NCI-H526 treated with DMSO at 0.1 percent for 48 hours (cell line): ENCODE measurements around the gene TUBB.
"Not testable (repeated sequence)": the region's sequence is repeated elsewhere in the genome, so short reads cannot be mapped to it uniquely, and the experiment has no call there.

Experiments
- DNase-seq: peaks from one replicate; lab custom pipeline; 2025; lab: John Stamatoyannopoulos, UW

The TUBB gene

DNA sequence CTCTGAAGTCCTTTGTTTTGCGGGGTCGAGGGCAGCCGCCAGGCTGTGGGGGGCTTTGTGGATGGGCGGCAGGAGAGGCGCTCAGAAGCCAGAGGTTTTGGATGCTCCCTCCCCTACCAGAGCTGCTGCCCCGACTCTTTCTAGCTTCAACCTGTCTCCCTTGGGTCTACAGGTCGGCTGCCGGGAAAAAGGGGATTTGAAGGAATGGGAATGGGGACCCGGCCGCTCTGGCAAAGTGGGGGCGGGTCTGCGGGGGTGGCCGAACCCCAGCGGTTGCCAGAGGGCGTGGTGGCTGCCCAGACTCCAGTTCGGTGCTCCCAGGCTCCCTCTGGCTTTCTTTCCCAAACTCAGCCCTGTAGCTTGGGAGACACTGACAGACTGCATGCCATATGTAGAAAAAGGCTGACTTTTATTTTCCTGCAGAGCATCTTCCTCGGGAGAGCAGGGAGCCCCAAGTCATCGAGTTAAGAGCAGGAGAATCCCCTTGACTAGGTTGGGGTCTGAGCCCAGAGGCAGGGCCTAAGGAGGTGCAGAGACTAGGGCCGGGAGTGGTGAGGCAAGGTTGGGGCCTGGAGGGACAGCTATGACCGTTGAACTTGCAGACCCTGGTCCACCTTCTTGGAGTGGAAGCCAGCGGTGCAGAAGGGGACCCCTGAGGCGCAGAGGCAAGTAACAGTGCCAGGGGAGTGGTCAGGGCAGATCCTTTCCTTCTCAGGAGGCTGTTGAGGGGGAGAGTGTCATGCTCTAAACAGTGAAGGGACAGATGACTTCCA is 32.3 kb upstream of the TUBB start:
- DNase-seq, result no peak

DNA sequence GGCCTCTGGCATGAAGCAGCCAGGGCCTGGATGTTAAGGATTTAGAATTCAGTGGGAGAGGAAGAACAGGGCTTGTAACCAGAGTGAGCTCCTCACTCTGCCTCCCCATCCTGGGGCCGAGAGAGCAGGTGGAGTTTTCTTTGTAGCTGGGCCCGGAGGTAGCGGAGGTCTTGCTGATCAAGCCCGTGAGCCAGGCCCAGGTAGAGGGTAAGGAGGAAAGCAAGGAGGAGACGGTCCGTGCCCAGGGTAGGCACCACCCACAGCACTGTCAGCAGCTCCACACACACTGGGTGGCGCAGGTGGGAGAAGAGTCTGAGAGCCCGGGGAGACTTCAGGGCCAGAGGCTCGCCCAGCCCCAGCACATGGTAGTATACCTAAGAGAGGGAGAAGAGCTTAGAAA is 31.6 kb upstream of the TUBB start:
- no peak for DNase-seq

DNA sequence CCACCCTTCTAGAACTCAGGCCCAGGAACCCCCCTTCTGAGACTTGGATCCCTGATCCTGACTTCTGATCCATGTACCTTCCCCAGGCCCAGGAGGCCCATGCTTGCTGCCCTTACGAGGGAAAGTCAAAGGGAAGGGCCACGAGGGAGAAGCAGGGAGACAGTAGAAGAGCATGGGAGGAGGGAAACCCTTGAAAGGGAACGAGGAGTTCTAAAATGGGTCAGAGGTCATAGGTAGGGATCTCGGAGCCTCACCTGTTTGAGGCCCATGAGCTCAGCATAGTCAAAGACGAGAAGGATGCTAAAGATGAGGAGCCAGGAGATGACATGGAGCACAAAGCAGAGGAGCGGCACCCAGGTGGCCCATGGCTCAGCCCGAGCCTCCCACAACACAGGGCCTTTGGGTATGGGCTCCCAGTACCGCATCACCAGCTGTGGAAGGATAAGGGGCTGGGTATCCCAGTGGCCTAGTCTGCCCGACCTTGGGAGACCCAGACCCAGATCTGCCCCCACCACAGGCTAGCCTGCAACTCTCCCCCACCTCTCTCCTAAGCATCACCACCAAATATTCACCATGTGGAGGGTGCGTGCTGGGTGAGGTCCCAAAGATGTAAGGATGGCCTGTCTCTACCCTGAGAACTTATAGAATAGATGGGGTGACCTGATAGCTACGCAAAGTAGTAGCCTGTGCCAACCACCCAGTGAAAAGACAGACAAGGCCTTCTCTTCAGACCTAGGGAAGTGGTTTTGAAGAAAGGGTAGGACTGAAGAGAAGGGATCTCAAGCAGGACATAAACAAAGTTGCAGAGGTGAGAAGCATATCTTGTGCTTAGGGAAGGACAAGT is 30.9 kb upstream of the TUBB start:
- DNase-seq, result no peak

DNA sequence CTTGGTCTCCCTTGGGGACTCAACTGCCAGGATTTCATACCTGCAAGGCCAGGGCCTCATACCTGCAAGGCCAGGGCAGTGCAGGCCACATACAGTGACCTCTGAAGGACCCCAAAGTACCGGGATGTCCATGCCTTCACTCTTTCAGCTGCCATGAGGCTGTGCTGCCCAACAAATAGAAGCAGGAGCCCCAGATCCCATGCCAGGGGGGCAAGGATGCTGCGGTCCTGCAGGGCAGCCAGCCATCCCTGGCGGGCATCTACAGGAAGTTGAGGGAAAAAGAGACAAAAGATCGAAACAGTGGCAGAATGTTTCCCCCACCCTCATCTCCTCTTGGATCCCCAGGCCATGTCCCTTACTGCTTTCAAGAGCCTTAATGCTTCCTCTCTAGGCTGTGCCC is 30.2 kb upstream of the TUBB start:
- no peak for DNase-seq

DNA sequence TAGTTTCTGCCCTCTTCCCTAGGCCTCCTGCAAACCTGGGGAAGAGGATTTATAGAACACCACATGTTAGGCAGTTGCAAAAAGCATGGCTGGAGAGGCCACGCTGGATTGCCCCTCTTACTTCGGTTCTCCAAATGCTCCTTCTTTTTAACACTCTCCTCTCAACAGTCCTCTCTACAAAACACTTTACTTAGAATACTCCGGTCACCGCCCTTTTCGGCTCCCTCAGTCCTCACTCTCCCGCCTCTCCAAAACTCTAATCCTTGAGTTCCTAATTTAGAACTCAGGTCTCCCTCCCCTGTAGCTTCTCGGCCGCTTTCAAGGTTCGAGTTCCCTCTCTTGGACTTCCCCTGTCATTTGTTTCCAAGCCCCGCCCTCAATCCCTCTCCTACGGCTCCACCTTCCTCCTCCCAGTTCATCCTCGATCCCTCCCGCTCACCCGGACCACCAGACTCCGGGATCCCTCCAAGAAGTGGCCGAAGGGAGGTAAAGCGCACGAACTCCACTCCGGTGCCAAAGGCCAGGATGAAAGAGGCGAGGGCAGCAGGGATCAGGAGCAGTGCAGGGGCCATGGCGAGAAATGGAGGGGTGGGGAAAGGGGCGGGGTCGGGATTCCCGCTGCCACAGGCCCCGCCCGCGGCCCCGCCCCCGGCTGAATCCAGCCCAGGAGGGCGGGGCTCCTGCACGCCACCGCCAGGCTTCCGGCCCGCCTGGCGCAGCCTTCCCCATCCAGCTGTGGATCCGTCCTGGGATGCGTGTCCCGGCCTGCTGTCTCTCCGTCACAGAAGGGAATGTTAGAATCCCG is 29.5 kb upstream of the TUBB start, which contains the start of gene NRM:
NRM (minus strand) TSS at position 582 of the 805 bp plus-strand sequence; CDS start at position 572, 10 bp downstream.
- peak; percentile 69 for DNase-seq

DNA sequence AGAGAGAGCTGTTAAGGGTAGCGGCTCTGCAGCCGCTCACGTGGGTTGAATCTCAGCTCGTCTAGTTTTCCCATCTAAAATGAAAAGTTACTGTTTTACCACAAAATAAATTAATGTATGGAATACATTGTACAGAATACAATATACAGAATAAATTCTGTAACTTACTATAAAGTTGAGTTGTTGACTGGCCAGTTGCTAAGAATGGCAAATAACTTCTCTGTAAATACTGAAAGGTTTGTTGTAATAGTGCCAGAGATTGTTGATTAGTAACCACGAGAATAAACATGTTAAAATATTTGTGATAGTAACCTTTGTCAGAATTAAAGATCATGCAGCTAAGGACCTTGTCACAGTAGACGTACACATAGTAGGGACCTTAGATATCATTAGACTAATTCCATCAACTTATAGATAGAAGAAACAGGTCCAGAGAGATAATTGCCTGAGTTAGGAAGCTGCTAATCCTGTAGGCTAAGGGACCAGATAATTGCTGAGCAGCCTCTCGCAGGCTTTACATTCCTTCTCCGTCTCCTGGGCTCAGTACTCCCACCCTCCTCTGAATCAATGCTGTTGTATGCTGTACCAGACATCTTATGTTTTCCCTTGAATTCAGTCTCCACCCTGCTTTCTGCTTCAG is 28.8 kb upstream of the TUBB start:
- DNase-seq, result no peak

DNA sequence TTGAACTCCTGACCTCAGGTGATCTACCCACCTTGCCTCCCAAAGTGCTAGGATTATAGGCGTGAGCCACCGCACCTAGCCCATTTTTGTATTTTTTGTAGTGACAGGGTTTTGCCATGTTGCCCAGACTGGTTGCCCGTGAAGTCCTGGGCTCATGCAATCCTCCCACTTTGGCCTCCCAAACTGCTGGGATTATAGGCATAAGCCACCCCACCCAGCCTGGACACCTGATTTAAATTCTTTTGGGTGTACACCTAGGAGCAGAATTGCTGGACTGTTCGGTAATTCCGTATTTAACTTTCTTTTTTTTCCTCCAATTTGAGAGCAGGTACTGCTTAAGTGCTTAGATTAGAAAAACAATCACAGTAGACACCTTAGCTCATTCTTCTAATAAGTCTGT is 23.7 kb upstream of the TUBB start:
- no peak for DNase-seq

DNA sequence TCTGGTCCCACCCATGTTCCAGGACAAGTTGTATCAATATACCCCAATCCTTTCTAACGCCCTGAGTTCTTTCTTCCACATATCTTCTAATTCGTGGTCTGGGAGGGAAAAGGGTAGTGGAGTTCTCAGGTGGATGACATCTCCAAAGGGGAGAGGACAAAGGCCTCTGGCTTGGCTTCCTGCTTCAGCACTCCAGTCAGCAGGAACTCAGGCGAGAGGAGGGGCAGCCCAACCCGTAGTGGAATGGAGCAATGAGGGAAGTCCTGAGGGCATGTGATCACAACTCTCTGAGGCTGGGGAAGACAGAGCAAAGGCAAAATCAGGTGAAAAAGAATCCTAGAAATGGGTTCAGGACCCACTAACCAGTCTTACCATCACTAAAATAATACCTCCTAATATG is 19.8 kb upstream of the TUBB start:
- no peak for DNase-seq

DNA sequence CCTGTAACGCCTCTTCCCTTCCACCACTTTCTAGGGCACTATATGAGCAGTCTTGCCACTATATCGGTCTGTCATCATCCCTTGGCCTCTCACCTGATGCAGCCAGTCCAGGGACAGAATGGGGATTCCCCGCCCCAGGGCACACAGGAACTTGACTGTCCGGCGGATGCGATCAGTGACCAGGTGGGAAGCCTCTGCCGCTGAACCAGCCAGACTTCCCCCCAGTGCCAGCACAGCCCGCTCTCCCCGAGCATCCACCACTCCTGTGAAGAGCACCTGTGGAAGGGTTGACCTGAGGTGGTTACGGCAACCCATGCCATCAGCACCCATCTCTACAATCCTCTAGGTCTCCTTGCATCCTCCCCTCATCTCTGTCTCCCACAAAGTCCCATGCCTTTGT is 17.1 kb upstream of the TUBB start:
- DNase-seq, result no peak

DNA sequence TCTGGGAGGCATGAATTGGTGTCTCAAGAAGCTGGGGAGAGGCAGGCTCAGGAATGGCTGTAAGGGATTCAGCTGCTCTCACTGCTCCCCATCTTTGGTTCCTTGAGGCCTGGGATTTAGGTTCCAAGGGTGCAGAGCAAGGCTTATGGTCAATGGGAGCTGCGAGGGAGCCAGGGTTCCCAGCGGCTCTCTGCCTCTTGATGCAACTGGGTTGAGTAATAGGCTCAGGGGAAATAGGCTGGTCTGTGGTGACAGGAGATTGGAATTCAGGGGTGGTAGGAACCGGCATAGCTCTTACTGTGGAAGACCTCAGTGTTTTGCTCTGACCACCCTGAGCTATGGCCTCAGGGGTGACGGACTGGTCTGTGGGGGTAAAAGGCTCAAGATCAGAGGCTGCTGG is 16.3 kb upstream of the TUBB start:
- DNase-seq, result no peak

DNA sequence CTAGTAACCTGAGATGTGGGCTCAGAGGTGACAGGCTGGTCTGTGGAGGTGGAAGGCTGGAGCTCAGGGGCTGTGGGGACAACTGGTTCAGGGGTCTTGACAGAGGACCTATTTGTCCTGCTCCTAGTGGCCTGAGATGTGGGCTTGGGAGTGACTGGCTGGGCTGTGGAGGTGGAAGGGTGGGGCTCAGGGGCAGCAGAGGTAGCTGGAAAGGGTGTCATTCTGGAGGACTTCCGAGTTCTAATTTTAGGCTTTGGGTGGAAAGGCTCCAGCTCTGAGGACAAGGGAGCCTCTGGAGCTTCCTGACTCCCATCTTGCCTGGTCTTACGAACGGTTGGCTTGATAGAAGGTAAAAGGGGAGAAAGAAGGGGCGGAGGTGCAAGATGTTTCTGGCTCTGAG is 14.5 kb upstream of the TUBB start:
- no peak for DNase-seq

DNA sequence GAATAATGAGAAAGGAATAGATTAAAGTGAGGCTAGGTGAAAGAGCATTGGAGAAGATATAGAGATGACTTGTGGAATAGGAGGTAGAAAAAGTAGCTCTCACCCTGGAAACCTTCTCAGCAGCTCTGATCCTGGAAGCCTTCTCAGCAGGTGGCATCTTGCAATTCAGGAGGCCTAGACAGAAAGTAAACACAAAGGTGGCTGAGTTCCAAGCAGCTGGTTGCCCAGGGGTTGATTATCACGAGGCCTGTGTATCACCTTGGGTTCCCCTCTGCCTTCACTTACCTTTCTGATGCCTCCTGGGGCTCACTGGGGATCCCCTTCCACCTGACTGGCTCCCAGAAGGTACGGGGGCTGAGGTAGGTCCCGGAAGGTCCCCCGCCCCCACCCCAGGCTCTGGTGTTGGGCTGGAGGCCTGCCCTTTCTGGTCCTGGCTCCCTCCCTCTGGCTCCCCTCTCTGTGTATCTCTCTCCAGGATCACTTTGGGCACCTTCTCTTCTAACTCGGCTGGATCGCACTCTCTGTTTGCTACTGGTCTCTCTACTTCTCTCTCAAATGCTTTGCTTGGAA is 12.8 kb upstream of the TUBB start:
- DNase-seq, result no peak

DNA sequence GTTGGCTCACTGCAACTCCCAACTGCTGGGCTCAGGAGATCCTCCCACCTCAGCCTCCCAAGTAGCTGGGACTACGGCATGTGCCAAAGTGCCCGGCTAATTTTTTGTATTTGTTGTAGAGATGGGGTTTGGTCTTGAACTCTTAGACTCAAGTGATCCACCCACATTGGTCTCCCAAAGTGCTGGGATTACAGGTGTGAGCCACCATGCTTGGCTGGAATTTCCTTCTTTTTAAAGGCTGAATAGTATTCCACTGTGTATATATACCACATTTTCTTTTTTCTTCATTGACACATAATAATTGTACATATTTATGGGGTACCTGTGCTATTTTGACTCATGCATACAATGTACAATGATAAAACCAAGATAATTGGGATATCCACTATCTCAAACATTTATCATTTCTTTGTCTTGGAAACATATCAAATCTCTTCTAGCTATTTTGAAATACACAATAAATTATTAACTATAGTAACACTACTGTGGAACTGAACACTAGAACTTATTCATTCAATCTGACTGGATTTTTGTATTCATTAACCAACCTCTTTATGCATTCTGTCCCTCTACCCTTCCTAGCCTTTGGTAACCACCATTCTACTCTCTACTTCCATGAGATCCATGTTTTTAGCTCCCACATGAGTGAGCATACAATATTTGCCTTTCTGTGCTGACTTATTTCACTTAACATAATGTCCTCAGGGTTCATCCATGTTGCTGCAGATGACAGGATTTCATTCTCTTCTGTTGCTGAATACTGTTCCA is 10.9 kb upstream of the TUBB start:
- DNase-seq, result no peak

DNA sequence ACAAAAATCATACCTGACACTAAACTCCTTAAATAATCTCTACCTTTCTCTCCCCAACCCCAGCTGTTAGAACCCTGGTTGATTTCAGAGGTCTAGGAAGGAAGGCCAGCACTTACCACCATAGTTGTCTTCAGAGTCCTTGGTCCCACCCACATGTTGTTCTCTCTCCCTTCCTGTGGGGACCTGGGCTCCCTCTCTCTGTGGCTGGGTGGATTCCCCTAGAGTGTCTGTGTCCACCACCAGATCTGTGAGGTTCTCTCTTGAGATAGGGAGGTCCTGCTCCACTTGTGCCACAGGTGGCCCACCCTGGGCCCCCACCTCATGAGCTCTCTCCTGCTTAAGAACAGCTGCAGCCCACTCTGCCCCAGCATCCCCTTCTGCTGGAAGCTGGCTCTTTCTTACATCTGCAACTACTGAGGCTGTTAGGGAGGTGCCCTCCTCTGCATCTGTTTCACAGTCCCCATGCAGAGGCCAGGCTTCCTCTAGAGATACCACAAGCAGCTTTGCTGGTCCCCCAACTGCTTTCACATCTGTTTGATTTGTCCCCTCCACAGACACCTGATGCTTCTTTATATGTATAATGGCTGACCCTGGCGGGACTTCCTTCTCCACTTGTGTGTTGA is 8.3 kb upstream of the TUBB start:
- DNase-seq, result no peak

DNA sequence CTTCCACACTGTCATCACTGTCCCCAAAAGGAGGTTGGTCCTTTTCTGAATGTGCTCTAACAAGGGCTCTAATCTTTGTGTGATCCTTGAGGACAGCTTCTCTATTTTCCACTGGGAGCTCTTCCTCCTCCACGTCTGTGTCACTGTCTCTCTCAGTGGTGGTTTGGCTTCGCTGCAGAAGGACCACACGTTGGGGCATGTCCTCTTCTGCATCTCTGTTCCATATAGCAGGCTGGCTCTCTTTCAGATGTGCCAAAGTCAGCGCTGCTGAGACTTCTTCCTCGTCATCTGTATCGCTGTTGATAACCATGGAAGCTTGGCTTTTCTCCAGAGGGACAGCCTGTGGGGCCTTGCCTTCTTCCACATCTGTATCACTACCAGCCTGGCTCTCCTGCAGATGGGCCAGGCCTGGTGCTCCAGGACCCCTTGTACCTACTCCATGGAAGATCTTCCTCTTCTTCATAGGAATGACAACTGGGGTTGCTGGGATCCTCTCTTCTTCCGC is 7.7 kb upstream of the TUBB start:
- no peak for DNase-seq

DNA sequence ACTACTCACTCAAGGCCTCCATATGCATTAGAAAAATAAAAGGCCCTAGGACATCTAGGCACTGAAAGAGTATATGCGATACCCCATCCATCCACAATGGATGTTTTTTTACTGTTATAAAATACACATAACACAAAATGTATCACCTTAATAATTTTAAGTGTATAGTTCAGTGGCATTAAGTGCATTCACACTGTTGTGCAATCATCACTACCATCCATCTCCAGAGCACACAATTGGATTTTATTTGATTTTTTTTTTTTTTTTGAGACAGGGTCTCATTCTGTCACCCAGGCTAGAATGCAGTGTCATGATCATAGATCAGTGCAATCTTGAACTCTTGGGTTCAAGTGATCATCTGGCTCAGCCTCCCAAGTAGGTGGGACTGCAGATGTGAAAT is 5.9 kb upstream of the TUBB start:
- no peak for DNase-seq

DNA sequence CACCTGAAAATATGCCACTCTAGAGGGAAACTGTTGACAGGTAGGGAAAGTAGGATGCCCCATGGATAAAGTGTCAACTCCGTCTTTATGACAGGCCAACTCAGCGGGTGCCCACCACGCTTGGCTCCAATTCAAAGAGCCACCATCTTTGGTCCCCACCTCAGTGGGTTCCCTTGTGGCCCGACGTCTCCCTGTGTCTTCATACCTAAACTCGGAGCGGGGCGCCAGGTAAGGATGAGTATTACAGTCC is 3.3 kb upstream of the TUBB start:
- no peak for DNase-seq

DNA sequence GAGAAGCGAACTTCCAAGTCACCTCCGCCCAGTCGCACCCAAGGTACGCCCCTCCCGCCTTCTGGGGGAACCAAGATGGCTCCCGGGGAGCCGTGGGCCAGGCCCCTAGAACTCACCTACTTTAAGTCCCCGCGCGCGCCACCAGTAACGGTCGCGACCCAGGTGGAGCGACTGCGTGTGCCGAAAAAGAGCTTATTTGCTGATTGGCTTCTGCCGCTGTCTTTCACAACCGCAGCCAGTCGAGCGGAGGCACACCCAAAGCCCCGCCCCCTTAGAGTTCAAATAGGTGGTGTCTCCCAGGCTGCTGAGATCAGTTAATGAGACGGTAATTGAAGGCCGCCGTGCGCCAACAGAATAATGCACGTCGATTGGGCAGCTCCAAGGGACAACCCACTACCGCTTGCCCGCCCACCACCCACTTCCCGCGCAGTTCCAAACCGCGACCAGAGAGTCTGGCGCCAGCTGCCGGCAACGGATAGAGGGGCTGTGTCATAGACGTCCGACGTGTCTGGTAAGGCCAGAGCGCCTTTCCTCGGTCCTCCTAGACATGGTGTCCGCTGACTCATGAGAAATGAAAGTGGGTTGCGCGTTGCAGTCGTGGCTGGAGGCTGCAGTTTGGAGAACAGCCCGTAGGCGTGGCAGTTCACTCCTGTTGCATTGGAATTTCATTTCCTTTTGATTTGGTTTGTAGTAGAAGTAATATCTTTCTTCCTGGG is 2.9 kb upstream of the TUBB start, which contains the start of gene MDC1:
MDC1 (minus strand) TSS at position 153 of the 716 bp plus-strand sequence. CDS start 2,106 bp downstream, outside the sequence.
- peak; percentile 99 for DNase-seq

DNA sequence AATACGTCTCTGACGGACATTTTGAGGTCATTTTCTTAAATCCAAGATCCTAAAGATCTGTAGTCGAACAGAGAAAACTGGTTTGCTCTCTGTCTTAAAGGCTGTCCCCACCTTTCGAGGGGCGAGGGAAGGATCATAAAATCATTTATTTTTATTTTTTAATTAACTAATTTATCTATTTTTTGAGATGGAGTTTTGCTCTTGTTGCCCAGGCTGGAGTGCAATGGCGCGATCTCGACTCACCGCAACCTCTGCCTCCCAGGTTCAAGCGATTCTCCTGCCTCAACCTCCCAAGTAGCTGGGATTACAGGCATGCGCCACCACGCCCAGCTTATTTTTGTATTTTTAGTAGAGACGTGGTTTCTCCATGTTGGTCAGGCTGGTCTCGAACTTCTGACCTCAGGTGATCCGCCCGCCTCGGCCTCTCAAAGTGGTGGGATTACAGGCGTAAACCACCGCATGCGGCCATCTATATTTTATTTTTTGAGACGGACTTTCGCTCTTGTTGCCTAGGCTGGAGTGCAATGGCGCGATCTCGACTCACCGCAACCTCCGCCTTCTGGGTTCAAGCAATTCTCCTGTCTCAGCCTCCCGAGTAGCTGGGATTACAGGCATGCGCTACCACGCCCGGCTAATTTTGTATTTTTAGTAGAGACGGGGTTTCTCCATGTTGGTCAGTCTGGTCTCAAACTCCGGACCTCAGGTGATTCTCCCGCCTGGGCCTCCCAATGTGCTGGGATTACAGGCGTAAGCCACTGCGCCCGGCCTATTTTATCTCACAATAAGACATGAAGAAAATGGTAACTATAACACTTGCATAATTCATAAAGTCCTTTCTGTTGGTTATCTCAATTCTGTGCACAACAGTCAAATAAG is 2.1 kb upstream of the TUBB start:
- not testable (repeated sequence) for DNase-seq
